ENCODE measurements around the gene DBF4B.

DBF4B gene

DNA sequence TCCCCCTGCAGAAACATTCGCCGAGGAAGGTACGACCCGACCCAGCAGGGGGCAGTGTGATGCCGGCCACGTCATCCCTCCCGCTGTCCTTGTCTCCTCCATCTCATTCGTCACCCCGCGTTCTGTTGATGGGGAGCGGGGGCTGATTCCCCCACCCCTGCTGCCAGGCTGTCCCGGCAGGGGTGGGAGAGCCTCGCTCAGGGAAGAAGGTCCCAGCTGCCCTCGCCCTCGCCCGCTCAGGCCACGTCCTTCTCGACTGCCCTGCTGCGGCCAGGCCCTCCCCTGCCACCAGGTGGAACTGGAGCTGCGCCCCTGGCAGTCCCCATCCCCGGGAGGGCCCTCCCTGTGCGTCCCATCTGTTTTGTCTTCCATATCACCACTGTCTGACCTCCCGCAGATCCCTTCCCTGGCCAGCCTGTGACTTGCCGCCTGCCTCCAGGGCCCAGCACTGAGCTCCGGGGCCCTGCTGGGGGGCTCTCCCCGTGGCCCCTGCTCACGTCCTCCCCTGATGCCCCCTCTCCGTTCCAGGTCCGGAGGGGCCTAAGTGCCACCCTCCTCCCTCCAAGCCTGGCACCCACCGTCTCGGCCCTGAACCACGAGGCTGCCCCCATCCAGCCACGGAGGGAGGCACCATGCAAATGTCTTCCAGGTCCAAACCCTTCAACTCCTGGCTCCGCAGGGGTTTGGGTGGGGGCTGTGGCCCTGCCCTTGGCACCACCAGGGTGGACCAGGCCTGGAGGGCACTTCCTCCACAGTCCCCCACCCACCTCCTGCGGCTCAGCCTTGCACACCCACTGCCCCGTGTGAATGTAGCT, 71.0 kb downstream of the DBF4B start:
- peak; percentile 52 for DNase-seq

DNA sequence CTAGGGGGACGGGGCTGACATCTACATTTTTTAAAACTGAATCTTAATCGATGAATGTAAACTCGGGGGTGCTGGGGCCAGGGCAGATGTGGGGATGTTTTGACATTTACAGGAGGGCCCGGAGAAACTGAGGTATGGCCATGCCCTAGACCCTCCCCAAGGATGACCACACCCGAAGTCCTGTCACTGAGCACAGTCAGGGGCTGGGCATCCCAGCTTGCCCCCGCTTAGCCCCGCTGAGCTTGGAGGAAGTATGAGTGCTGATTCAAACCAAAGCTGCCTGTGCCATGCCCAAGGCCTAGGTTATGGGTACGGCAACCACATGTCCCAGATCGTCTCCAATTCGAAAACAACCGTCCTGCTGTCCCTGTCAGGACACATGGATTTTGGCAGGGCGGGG, 71.7 kb downstream of the DBF4B start:
- DNase-seq = no peak

DNA sequence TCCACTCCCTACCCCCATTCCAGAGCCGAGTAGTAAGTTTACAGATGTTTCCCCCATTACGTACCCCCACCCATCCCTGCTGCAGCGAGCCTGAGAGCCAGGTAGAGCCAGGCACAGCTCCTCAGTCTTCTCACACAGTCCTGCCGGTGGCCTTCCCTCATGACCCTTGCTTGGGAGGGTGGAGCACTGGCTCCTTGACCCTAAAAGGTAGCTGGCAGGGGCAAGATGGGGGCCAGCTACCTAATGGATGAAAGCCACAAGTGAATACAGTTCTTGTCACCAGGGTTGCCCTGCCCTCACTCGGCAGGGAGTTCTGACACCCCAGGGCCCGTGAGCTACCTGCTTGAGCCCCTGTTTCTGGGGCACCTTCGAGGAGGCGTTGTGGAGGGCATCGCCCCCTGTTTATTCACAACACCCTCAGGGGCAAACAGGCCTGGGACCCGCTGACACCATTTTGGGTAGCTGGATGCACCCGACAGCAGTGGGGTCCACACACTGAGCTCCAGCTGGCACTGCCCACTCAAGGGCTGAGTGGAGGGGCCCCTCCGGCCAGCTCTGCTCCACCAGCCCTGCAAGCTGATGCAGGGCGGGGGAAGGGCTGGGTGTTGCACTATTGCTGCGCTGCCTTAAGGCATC, 72.5 kb downstream of the DBF4B start:
- no peak for DNase-seq

DNA sequence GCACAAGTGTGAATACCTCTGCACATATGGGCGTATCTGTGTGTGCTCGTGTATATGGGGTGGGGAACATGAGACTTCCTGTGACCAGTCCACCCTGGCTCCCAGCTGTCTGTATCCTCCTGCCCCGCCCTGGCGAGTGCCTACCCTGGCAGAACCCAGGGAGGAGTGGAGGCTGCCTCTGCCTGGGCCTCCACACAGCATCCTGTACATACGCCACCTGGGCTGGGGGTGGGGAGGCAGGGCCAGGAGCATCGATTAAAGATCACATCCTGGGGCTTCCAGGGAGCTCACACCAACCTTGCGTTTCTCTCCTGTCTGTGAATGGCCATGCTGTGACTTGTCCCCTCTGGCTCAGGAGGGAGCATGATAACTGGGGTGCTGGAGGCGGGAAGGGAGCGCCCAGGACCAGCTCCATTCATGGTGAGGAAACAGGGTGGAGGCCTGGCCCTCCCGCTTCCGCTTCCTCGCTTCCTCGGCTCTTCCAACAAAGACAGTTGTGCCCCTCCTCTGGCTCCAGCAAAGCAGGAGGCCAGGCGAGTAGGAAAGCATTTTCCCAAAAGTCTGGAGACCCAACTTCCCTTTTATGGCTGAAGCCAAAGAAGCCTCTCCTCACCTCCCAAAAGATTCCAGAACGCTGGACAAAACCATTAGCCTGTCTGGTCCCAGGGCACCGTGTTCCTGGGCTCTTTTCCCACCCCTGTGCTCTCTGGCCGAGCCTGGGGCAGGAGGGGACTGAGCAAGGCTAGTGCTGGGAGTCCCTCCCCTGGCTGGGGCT, 73.3 kb downstream of the DBF4B start:
- DNase-seq = no peak

DNA sequence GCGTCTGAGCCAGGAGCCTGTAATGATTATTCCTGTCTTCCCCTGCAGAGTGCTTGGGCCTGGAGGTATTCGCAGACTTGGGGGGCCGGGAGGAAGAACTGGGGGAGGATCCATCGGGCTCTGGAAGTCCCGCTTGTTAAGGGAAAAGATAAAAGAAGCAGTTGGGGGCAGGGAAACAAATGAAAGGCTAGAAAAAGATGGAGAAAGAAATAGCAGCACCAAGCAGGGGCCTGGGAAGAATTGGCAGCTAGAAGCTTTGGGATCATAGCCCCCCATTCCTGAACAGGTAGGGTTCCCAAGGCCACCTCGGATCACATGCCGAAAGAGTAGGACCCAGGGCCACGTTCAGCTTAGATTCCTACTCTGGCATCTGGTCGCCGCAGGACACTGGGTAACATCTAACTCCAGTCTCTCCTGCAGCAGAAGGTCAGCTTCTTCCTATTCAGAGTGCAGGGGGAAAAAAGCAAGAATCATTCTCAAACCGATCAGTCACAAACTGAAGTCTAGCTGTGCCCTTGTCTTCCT, 73.9 kb downstream of the DBF4B start:
- DNase-seq = no peak

DNA sequence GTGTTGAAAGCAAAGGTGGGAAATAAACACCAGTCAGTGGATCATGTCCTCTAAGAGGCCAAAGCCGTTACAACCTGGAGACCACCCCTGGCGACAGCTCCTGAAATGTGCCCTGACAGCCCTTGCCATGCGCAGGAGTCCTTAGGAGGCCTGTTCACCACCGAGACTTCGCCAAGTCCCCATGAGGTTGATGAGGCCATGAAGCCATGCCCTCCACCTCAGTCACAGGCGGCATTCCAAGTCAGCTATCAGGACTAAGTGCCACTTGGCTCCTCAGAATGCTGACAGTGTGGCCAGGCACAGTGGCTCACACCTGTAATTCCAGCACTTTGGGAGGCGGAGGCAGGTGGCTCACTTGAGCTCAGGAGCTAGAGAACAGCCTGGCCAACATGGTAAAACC, 77.5 kb downstream of the DBF4B start:
- DNase-seq = no peak

DNA sequence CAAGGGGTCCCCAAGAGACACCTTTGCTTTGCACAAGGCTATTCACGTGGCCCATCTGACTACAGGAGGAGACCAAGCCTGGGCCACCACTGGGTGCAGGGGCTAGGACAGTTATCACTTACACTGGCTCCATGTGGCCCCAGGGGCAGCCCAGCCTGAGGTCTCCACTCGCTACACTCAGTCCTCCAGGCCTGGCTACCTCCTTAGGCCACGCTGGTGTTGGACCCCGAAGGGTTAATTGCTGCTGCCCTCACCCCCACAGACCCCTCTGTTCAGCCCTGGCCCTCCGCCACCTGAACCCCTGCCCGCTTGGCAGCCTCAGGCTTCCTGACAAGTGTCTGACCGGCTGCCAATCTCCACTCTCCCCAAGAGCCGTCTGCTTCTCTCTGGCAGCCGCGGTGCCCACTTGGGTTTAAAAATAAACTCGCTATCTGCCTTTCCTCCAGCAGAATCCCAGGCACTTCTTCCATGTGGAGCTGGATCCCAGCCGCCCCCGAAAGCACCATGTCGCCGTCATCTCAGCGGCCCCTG, 78.2 kb downstream of the DBF4B start:
- DNase-seq = no peak

DNA sequence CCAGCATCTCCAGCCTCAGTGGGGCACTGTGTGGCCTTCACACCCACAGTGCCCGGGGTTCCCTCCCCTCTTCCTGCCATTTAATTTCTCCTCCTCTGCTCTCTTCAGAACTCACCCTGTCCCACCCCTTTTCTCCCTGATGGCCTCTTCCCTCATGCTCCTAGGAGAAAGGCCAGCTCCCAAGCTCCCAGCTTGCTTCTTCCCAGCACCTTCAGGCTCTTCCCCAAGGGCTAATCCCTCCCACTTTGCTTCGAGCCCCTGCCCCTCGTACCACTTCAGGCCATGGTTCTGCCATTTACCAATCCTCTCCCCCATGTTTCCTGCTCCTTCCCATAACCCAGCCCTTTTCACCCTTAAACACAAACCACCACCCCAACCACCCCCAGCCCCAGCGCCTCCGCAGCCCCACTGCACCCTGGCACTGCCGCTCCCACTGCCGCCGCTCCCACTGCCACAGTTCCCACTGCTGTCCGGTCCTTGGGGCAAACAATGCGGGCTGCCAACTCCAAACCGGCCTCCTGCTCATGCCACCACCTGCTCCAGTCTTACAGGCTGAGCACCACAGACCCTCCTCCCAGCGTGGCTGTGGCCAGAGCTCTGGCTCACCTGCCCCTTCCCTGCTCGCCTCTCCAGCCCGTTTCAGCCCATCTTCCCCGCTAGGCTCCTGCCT, 78.9 kb downstream of the DBF4B start:
- no peak for DNase-seq

DNA sequence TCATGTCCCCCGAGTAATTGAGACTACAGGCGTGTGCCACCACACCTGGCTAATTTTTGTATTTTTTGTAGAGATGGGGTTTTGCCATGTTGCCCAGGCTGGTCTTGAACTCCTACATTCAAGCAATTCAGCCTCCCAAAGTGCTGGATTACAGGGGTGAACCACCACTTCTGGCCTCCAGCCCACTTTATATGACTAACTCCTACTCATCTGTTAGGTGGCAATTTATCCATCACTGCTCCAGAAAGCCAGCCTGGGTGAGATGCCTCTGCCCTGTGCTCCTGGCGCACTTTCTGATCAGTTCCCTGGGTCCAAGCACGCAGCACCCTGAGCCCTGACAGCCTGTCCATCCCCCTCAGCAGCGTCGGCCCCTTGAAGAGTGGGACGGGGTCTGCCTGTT, 79.7 kb downstream of the DBF4B start:
- DNase-seq = no peak

DNA sequence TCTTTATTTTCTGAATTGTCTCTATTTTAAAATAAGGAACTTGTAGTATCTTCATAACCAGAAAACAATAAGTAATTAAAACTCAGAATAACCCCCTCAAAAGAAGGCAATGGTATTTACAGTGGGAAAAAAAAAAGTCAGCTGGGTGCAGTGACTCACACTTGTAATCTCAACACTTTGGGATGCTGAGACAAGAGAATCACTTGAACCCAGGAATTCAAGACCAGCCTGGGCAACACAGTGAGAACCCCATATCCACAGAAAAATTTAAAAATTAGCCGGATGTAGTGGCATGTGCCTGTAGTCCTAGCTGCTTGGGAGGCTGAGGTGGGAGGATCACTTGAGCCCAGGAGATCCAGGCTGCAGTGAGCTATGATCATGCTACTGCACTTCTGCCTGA, 83.8 kb downstream of the DBF4B start:
- peak; percentile 47 for DNase-seq

DNA sequence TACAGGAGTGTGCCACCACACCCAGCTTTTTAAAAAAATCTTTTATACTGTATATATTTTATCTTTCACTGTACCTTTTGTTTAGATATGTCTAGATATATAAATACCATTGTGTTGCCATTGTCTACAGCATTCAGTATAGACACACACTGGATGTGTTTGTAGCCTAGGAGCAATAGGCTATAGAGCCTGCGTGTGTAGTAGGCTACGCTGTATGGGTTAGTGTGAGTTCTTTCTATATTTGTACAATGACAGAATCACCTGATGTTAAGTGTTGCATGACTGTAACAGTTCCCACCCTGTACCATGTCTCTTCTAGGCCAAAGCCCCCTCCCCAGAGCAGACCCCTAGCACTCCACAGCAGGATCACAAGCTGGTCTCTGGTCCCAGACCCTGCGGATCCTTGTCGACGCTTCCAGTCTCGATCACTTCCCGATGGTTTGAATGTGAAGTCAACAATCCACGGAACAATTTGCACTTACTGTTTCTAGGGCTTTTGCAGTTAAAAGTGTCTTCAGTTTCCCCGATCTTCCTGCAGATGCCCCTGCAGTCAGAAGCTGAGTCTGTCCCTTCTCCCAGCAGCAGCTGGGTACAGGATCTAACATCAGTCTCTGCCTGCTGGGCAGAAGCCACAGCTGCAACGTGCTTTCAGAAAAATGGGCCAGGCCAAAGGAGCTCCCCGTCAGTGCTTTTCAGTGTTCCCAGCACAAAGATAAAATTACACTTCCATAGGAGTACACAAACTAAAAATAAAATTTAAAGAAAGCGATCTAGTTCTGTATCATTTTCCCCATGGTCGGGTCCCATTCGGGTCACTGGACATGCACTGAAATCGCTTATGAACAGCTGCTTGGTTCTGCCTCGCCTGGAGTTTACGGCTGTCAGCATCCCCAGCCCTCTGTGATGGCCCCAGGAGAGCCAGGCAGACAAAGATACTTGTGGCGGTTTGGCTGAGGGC, 85.7 kb downstream of the DBF4B start:
- no peak for DNase-seq

DNA sequence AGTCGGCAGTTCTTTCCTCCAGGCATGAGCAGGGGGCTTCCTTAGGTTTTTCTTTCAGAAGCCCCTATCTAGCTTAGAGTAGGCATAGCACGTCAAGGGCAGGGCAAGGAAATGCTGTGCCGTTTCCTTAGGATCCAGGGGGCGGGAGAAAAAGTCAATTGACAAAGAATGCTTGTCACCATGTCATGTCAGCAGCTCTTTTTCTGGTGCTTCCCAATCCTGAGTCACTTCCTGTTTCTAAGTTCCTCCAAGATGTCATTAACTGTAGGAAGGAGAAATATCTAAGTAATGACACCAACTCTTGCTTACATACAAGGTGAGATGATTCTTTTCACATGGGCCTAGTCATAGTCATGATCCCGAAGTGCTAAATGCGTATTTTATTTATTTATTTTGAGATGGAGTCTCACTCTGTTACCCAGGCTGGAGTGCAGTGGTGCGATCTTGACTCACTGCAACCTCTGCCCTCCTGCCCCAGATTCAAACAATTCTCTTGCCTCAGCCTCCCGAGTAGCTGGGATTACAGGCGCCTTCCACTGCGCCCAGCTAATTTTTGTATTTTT, 86.5 kb downstream of the DBF4B start:
- peak; percentile 44 for DNase-seq

DNA sequence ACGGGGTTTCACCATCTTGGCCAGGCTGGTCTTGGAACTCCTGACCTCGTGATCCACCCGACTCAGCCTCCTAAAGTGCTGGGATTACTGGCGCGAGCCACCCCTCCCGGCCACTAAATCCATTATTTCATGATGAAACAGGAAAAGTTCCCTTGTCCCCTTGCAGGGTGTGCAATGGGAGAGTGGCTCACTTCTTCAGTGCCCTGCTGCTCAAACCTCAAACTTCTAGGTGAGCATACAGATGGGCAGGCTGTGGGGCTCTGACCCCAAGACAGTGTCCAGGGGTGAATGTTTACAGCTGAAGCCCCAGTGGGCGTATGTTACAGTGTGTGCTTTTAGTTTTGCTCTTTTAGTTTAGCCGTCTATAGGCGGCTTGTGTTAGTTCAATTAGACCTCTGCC, 87.0 kb downstream of the DBF4B start:
- DNase-seq = no peak

DNA sequence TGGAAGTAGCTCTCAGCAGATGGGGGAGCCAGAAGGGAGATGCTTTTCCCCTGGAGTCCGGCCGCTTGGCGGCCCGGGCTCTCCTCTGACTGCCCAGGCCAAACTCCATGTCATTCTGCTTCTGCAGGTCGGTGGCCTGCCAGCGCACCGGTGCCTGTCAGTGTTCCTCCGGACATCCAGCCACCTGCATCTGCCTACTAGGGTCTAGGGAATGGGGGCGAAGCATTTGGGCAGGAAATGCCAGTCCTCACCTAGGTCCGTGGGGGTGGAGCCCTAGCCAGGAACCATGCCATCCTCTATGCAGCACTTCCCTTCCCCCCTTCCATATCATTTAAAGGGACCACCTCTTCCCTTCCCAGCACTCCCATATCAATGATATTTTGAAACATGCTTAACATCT, 87.5 kb downstream of the DBF4B start:
- DNase-seq = no peak

DNA sequence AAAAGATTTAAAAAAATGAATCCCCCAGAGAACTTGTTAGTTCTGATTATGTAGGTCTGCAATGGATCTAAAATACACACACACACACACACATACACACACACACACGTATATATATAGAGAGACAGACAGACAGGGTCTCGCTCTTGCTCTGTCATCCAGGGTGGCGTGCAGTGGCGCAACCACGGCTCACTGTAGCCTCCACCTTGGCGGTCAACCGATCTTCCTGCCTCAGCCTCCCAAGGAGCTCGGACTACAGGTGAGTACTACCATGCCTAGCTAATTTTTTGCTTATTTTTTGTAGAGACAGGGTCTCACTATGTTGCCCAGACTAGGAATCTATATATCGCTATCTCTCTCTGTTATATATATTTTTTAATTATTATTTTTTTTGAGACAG, 88.3 kb downstream of the DBF4B start:
- DNase-seq = no peak

DNA sequence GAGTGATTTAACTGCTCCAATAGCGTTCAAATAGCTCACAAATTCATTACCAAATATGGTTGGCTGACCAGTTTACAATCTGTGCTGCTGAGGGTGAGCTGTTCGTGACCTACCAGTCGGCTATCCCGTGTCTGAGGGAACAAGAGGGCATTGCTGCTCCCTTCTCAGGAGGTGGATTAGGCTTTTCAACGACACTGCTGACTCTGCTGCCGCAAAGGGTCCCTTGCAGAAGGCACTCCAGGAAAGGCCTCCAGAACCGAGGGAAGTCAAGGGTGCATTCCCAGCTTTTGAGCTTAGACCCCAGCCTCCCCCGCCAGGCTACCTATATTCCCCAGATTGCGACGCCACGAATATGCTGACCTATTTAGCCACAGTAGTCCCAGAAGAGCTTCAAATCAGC, 89.3 kb downstream of the DBF4B start:
- DNase-seq = no peak

DNA sequence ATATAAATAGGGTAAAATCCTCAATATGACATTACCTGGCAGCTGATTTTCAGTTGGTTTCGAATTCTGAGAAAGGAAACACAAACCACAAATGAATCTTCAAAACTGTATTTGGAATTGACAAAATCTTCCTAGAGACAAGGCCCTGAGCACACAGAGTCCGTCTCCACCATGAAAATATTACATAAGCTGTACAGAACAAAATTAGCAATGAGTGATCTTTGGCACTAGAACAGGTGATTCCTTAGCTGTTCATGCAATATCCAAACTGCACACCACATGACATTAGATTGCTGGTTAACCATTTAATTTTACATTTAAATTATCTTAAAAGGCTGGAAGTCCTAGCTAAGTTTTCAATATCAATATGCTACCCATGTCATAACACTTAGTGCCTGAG, 89.9 kb downstream of the DBF4B start:
- no peak for DNase-seq

All from NCI-H226 (cell line).